Loucy (cell line): Measurements from ENCODE around the gene SORCS1.

ENCODE experiments used
- CTCF ChIP-seq: fragments of 200-600 bp; sonication (generic); conservative IDR thresholded peaks from 2 replicates; pipeline ENCODE4 v1.5.1; 2014; ENCODE audit warnings: mild to moderate bottlenecking, antibody characterized with exemption, low read length
- EZH2phosphoT487 ChIP-seq: fragments of 200-600 bp; IDR thresholded peaks from 2 replicates; pipeline ENCODE4 v1.6.1; 2018; ENCODE audit warnings: antibody characterized with exemption, mild to moderate bottlenecking, moderate library complexity, borderline replicate concordance

DNA sequence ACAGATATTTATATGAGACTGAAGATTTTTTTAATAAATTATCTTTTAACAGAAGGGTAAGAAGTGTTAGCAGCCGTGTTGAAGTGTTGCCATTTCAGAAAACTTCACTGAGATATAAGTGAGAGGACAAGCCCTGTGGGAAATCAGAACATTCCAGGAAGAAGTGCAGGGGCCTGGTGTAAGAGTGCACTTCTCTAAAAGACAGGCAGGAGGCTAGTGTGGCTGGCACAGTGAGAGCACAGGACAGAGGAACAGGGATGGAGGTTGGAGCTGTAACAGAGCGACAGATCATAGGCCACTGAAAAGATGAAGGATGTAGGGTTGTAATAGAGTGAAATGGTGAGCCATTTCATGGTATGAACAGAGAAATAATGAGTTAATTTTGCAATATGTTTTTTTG lies 608.9 kb downstream of the SORCS1 start:
- TF ChIP-seq CTCF: no peak
- TF ChIP-seq EZH2phosphoT487: no peak
